GM19397 (cell line): ENCODE measurements around the gene COL6A2.

Source experiments
- ATAC-seq: cut with Tn5 transposase; IDR thresholded peaks from one replicate; pipeline ENCODE4 v1.9.1; 2021; ENCODE audit warnings: mild to moderate bottlenecking, moderate library complexity; ENCODE audit not compliant: unreplicated experiment

The COL6A2 gene

GRCh38 chr21:46111857-46112724, 14.2 kb downstream of the COL6A2 start:
- ATAC-seq: no peak

- no peak for ATAC-seq
Observed at GRCh38 chr21:46112725-46113215, 14.9 kb downstream of the COL6A2 start.

GRCh38 chr21:46113497-46114176, 15.7 kb downstream of the COL6A2 start:
- ATAC-seq: no peak

GRCh38 chr21:46114963-46115362, 17.1 kb downstream of the COL6A2 start:
- no peak for ATAC-seq

GRCh38 chr21:46115441-46116188, 17.7 kb downstream of the COL6A2 start:
- no peak for ATAC-seq

- ATAC-seq: no peak
Observed at GRCh38 chr21:46116189-46116775, 18.4 kb downstream of the COL6A2 start.

GRCh38 chr21:46116776-46117585, 19.1 kb downstream of the COL6A2 start:
- ATAC-seq: no peak

GRCh38 chr21:46117586-46118315, 19.8 kb downstream of the COL6A2 start:
- no peak for ATAC-seq

- no peak for ATAC-seq
Observed at GRCh38 chr21:46118316-46119143, 20.6 kb downstream of the COL6A2 start.

GRCh38 chr21:46119144-46119636, 21.3 kb downstream of the COL6A2 start:
- no peak for ATAC-seq

- ATAC-seq: no peak
Observed at GRCh38 chr21:46119637-46120271, 21.8 kb downstream of the COL6A2 start.

GRCh38 chr21:46120301-46121285, 22.7 kb downstream of the COL6A2 start:
- no peak for ATAC-seq

- ATAC-seq: no peak
Observed at GRCh38 chr21:46121286-46122221, 23.6 kb downstream of the COL6A2 start.

GRCh38 chr21:46122237-46122671, 24.3 kb downstream of the COL6A2 start:
- no peak for ATAC-seq
